HL-60 (cell line): ENCODE results near the gene PTPRN2.

Source experiments
- GABPA ChIP-seq: IDR thresholded peaks from 2 replicates; pipeline ENCODE4 v1.6.1; 2012; ENCODE audit warnings: low read depth
- POLR2AphosphoS5 ChIP-seq: IDR thresholded peaks from 2 replicates; pipeline ENCODE4 v1.6.1; 2012; ENCODE audit warnings: low read depth
- SPI1 ChIP-seq: IDR thresholded peaks from 2 replicates; pipeline ENCODE4 v1.6.1; 2012; ENCODE audit warnings: low read depth, mild to moderate bottlenecking, borderline replicate concordance
- TF ChIP-seq, protein P1 (sequence below): IDR thresholded peaks from one replicate; pipeline ENCODE4 v1.5.1; 2011; ENCODE audit warnings: low read length, control low read depth, inconsistent platforms; ENCODE audit not compliant: insufficient read depth
- TF ChIP-seq, protein P2 (sequence below): IDR thresholded peaks from 2 replicates; pipeline ENCODE4 v1.6.1; 2012; ENCODE audit warnings: low read depth; ENCODE audit not compliant: insufficient replicate concordance

DNA sequence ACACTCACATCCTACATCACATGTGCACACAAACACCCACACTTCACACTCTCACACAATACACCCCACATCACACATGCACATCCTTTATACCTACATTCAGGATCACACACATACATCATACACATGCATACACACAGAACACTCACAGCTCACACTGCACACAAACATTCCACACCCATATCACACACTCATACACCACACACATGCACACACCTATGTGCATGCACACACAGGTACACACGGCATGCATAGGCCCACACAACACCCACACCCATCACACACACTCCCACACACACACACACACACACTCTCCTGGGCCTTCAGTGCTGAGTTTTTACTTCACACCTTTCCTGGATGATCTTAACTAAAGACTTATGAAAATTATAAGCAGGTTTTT, 1030.4 kb downstream of the PTPRN2 start:
- TF ChIP-seq, protein P1, sequence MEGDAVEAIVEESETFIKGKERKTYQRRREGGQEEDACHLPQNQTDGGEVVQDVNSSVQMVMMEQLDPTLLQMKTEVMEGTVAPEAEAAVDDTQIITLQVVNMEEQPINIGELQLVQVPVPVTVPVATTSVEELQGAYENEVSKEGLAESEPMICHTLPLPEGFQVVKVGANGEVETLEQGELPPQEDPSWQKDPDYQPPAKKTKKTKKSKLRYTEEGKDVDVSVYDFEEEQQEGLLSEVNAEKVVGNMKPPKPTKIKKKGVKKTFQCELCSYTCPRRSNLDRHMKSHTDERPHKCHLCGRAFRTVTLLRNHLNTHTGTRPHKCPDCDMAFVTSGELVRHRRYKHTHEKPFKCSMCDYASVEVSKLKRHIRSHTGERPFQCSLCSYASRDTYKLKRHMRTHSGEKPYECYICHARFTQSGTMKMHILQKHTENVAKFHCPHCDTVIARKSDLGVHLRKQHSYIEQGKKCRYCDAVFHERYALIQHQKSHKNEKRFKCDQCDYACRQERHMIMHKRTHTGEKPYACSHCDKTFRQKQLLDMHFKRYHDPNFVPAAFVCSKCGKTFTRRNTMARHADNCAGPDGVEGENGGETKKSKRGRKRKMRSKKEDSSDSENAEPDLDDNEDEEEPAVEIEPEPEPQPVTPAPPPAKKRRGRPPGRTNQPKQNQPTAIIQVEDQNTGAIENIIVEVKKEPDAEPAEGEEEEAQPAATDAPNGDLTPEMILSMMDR: no peak
- TF ChIP-seq, protein P2, sequence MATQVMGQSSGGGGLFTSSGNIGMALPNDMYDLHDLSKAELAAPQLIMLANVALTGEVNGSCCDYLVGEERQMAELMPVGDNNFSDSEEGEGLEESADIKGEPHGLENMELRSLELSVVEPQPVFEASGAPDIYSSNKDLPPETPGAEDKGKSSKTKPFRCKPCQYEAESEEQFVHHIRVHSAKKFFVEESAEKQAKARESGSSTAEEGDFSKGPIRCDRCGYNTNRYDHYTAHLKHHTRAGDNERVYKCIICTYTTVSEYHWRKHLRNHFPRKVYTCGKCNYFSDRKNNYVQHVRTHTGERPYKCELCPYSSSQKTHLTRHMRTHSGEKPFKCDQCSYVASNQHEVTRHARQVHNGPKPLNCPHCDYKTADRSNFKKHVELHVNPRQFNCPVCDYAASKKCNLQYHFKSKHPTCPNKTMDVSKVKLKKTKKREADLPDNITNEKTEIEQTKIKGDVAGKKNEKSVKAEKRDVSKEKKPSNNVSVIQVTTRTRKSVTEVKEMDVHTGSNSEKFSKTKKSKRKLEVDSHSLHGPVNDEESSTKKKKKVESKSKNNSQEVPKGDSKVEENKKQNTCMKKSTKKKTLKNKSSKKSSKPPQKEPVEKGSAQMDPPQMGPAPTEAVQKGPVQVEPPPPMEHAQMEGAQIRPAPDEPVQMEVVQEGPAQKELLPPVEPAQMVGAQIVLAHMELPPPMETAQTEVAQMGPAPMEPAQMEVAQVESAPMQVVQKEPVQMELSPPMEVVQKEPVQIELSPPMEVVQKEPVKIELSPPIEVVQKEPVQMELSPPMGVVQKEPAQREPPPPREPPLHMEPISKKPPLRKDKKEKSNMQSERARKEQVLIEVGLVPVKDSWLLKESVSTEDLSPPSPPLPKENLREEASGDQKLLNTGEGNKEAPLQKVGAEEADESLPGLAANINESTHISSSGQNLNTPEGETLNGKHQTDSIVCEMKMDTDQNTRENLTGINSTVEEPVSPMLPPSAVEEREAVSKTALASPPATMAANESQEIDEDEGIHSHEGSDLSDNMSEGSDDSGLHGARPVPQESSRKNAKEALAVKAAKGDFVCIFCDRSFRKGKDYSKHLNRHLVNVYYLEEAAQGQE: no peak
- TF ChIP-seq POLR2AphosphoS5 (no peak), GABPA (no peak), SPI1 (no peak)
